CD4-positive, alpha-beta T cell treated with Interleukin-6 at 100 ng/mL for 8 hours (primary cell): ENCODE measurements around the gene BABAM1.
A peak's percentile ranks its signal among the peaks of the same experiment; 100 is the strongest.
"Not testable (repeated sequence)": the region's sequence is repeated elsewhere in the genome, so short reads cannot be mapped to it uniquely, and the experiment has no call there.

Experiments used
- DNase-seq: peaks from one replicate; pipeline ENCODE4 v3.0.0-alpha.2; 2020; ENCODE audit warnings: mixed read lengths, low spot score

BABAM1 gene

GRCh38 chr19:17275441-17276175, 8.4 kb downstream of the BABAM1 start:
- DNase-seq, result no peak

- DNase-seq, result no peak
Measured at GRCh38 chr19:17279436-17279835, 12.2 kb downstream of the BABAM1 start.

- no peak for DNase-seq
Measured at GRCh38 chr19:17281391-17282304, 14.4 kb downstream of the BABAM1 start, which contains the start of gene ANKLE1. TSS of gene ANKLE1 (plus strand) at chr19:17281901. CDS start at chr19:17281921, 20 bp downstream.

GRCh38 chr19:17282488-17283125, 15.4 kb downstream of the BABAM1 start:
- DNase-seq, result peak; percentile 72

- DNase-seq, result no peak
Measured at GRCh38 chr19:17283504-17283996, 16.3 kb downstream of the BABAM1 start.

- DNase-seq, result no peak
Measured at GRCh38 chr19:17285415-17286135, 18.3 kb downstream of the BABAM1 start.

GRCh38 chr19:17286263-17286662, 19.0 kb downstream of the BABAM1 start:
- DNase-seq, result no peak

- no peak for DNase-seq
Measured at GRCh38 chr19:17286752-17287151, 19.5 kb downstream of the BABAM1 start.

GRCh38 chr19:17289489-17289888, 22.2 kb downstream of the BABAM1 start:
- no peak for DNase-seq

GRCh38 chr19:17292301-17293074, 25.2 kb downstream of the BABAM1 start:
- peak; percentile 80 for DNase-seq

- no peak for DNase-seq
Measured at GRCh38 chr19:17293605-17294004, 26.4 kb downstream of the BABAM1 start.

GRCh38 chr19:17294051-17294891, 27.0 kb downstream of the BABAM1 start:
- peak; percentile 21 for DNase-seq

GRCh38 chr19:17295551-17295950, 28.3 kb downstream of the BABAM1 start:
- not testable (repeated sequence) for DNase-seq

GRCh38 chr19:17296273-17296672, 29.0 kb downstream of the BABAM1 start:
- no peak for DNase-seq

- DNase-seq, result no peak
Measured at GRCh38 chr19:17296976-17297375, 29.7 kb downstream of the BABAM1 start.

GRCh38 chr19:17300992-17301619, 33.9 kb downstream of the BABAM1 start:
- DNase-seq, result no peak

- DNase-seq, result no peak
Measured at GRCh38 chr19:17302391-17303166, 35.3 kb downstream of the BABAM1 start.

GRCh38 chr19:17303167-17303939, 36.1 kb downstream of the BABAM1 start, which contains the start of gene ABHD8:
TSS of gene ABHD8 (minus strand) at chr19:17303425. CDS start at chr19:17301616, 1,809 bp downstream.
- peak; percentile 93 for DNase-seq
